BJ (cell line): Measurements from ENCODE around the gene GOLPH3. TPM values are rescaled to one million over a fixed set of nuclear protein-coding genes. Genes with fewer than 3 reads are reported as not detected.

Source experiments
- CTCF ChIA-PET: fragments of 350-600 bp; formaldehyde crosslinking; extraction: SDS; loops from one replicate; lab custom pipeline; 2021; ENCODE audit warnings: antibody characterized with exemption, inconsistent platforms; lab: Yijun Ruan, JAX
- POLR2A ChIA-PET: fragments of 300-600 bp; sonication (Branson Sonifier 250); formaldehyde crosslinking; extraction: SDS; loops from one replicate; lab custom pipeline; 2021; ENCODE audit warnings: antibody characterized with exemption; lab: Charles Lee
- DNase-seq: peaks from one replicate; pipeline ENCODE4 v3.0.0-alpha.2; 2011; ENCODE audit warnings: low read depth
- H3K27me3 ChIP-seq: 2 replicates; pipeline ENCODE4 v1.6.0; 2011; ENCODE audit warnings: low read length; ENCODE audit not compliant: control insufficient read depth, insufficient read depth
- H3K36me3 ChIP-seq: 2 replicates; pipeline ENCODE4 v1.5.1; 2011; ENCODE audit warnings: low read length; ENCODE audit not compliant: control insufficient read depth, insufficient read depth
- H3K4me3 ChIP-seq: 2 replicates; pipeline ENCODE4 v1.5.1; 2011; ENCODE audit warnings: low read depth, mild to moderate bottlenecking, control low read depth, low read length
- CTCF ChIP-seq: IDR thresholded peaks from 2 replicates; pipeline ENCODE4 v1.5.1; 2011; ENCODE audit warnings: low read depth, mild to moderate bottlenecking, control low read depth, inconsistent platforms, low read length, moderate library complexity; ENCODE audit not compliant: insufficient read depth
- polyA plus RNA-seq: library from polyadenylated mRNA; depleted of rRNA; stranded (reverse); fragments of >200 nt; gene quantifications from 2 replicates; pipeline ENCODE4 v1.2.3, GENCODE V29; 2011

GOLPH3 gene
- polyA plus RNA-seq, 1 experiment: 53.9 TPM

- POLR2A ChIA-PET: no interaction called here
- peaks cover 29% of the 10 kb centered on the region for H3K36me3 ChIP-seq
- no peak for DNase-seq
- no peak overlapping the region for H3K4me3 ChIP-seq
- H3K27me3 ChIP-seq: no peaks in the 10 kb centered on the region
- no peak for TF ChIP-seq CTCF
- CTCF ChIA-PET: no interaction called here
Observed at GRCh38 chr5:32100230-32100629, 73.9 kb downstream of the GOLPH3 start.

GRCh38 chr5:32099486-32100035 is 74.6 kb downstream of the GOLPH3 start:
- no peaks in the 10 kb centered on the region for H3K27me3 ChIP-seq
- ChIA-PET POLR2A (no interaction called here), CTCF (interaction anchor here (0.5 to 1.6 kb wide), 4 partner anchors 8 to 114 kb away, joined by 3 to 4 read pairs (median 3); no protein-coding TSS in a partner anchor)
- H3K36me3 ChIP-seq: peaks cover 29% of the 10 kb centered on the region
- no peak for DNase-seq
- no peak for TF ChIP-seq CTCF
- no peak overlapping the region for H3K4me3 ChIP-seq

- TF ChIP-seq CTCF: no peak
- POLR2A ChIA-PET: no interaction called here
- Histone ChIP-seq H3K27me3 (no peaks in the 10 kb centered on the region), H3K36me3 (peaks cover 25% of the 10 kb centered on the region), H3K4me3 (no peak overlapping the region)
- DNase-seq: no peak
- CTCF ChIA-PET: interaction anchor here (0.5 to 1.6 kb wide), 3 partner anchors 9 to 28 kb away, joined by 3 to 4 read pairs (median 3); no protein-coding TSS in a partner anchor
Observed at GRCh38 chr5:32098890-32099310, 75.2 kb downstream of the GOLPH3 start.

GRCh38 chr5:32098291-32098690 is 75.8 kb downstream of the GOLPH3 start:
- ChIA-PET CTCF (interaction anchor here (1.1 to 1.6 kb wide), 2 partner anchors 9 to 11 kb away, joined by 3 to 4 read pairs; no protein-coding TSS in a partner anchor), POLR2A (no interaction called here)
- Histone ChIP-seq H3K27me3 (no peaks in the 10 kb centered on the region), H3K4me3 (no peak overlapping the region), H3K36me3 (peaks cover 20% of the 10 kb centered on the region)
- no peak for DNase-seq
- no peak for TF ChIP-seq CTCF

- no peak for DNase-seq
- Histone ChIP-seq H3K27me3 (no peaks in the 10 kb centered on the region), H3K36me3 (peaks cover 15% of the 10 kb centered on the region), H3K4me3 (no peak overlapping the region)
- TF ChIP-seq CTCF: no peak
- CTCF ChIA-PET: no interaction called here
- POLR2A ChIA-PET: no interaction called here
Observed at GRCh38 chr5:32096891-32097595, 77.1 kb downstream of the GOLPH3 start.
